HG03378 (cell line): Measurements from ENCODE around the gene CHST3.
"Not testable (repeated sequence)": the region's sequence is repeated elsewhere in the genome, so short reads cannot be mapped to it uniquely, and the experiment has no call there.

Experiments
- ATAC-seq: cut with Tn5 transposase; IDR thresholded peaks from one replicate; pipeline ENCODE4 v1.9.1; 2021; ENCODE audit warnings: mild to moderate bottlenecking, moderate library complexity; ENCODE audit not compliant: unreplicated experiment

CHST3 gene

GRCh38 chr10:71948496-71949067, 15.6 kb upstream of the CHST3 start:
- ATAC-seq: no peak

GRCh38 chr10:71950683-71951082, 13.5 kb upstream of the CHST3 start:
- no peak for ATAC-seq

GRCh38 chr10:71952745-71953144, 11.4 kb upstream of the CHST3 start:
- ATAC-seq: no peak

GRCh38 chr10:71957546-71958275, 6.5 kb upstream of the CHST3 start:
- no peak for ATAC-seq

- no peak for ATAC-seq
These were observed 4.7 kb upstream of the CHST3 start for GRCh38 chr10:71959526-71959925.

GRCh38 chr10:71961831-71962230, 2.4 kb upstream of the CHST3 start:
- ATAC-seq: no peak

GRCh38 chr10:71962901-71963300, 1.3 kb upstream of the CHST3 start:
- no peak for ATAC-seq

- ATAC-seq: no peak
These were observed 671 bp upstream of the CHST3 start for GRCh38 chr10:71963351-71964097.

GRCh38 chr10:71964743-71965515, 734 bp downstream of the CHST3 start:
- ATAC-seq: no peak

GRCh38 chr10:71965623-71966022, 1.4 kb downstream of the CHST3 start:
- ATAC-seq: no peak

GRCh38 chr10:71966046-71967004, 2.1 kb downstream of the CHST3 start:
- no peak for ATAC-seq

GRCh38 chr10:71967958-71968357, 3.8 kb downstream of the CHST3 start:
- not testable (repeated sequence) for ATAC-seq

- ATAC-seq: no peak
These were observed 4.6 kb downstream of the CHST3 start for GRCh38 chr10:71968553-71969474.

- no peak for ATAC-seq
These were observed 5.7 kb downstream of the CHST3 start for GRCh38 chr10:71969929-71970328.

GRCh38 chr10:71970331-71970730, 6.1 kb downstream of the CHST3 start:
- ATAC-seq: no peak

- ATAC-seq: no peak
These were observed 6.7 kb downstream of the CHST3 start for GRCh38 chr10:71970869-71971268.

GRCh38 chr10:71971311-71971731, 7.1 kb downstream of the CHST3 start:
- ATAC-seq: no peak

GRCh38 chr10:71971769-71972555, 7.8 kb downstream of the CHST3 start:
- ATAC-seq: no peak
